ENCODE measurements around the gene MARCHF5. TPM values are rescaled to one million over a fixed set of nuclear protein-coding genes. Genes with fewer than 3 reads are reported as not detected.

The MARCHF5 gene
- total and polyA plus RNA-seq, 2 donors (not counting 3 experiments of a cell fraction or from before 2014, with no cell fraction given): 23.4 to 48.0 TPM

DNA sequence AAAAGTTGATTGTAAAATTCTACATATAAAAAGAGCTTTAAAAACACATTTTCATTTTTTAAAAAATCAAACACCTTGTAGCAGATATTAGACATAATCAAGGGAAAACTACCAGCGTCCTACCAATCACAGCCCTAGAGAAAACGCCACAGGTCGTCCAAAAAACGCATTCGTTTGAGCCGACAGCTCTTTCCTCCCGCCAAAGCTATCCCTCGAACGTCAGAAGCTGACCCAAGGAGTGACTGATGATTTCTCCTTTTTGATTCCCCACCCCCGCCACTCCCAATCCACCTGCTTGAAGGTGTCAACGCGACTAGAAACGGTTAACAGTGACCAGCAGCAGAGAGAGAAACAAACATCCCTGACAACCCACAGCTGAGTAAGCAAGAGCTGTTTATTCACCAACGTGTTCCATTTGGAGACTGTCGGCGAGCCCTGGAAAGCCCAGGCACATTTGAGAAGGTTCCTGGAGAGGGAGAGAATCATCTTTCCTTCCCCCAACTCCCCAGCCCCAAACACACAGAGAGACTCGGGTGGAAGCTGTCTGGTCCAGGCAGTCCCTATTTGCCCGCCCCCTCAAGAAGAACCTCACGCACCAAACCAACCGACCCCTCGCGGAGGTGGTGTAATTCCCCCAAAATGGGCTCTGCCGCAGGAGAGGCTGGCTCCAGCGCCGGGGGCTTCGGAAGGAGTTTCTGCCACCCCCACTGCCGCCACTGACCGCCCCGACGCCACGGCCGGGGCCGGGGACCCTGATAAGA is 711 bp upstream of the MARCHF5 start:
- TF ChIP-seq POLR2A (IDR thresholded peaks at IDR 0.05; ENCODE audit: low read depth, low read length): no peak
- Histone ChIP-seq H3K9ac (replicated peaks; ENCODE audit: extremely low read depth, insufficient read depth, low read length) (peak overlapping the region; percentile 87), H2AFZ (ENCODE audit: low read depth, low read length) (peak overlapping the region; percentile 51), H3K27ac (ENCODE audit: insufficient read depth, low read depth, low read length) (peak overlapping the region; percentile 87), H3K27me3 (ENCODE audit: control insufficient read depth in 2 of 2, insufficient read depth in 2 of 2, low read length in 2 of 2) (no peaks in the 10 kb centered on the region), H4K20me1 (replicated peaks; ENCODE audit: control insufficient read depth, extremely low read depth, insufficient read depth, low read length) (peaks cover 3% of the 10 kb centered on the region), H3K36me3 (ENCODE audit: control insufficient read depth in 2 of 2, extremely low read depth in 1 of 2, insufficient read depth in 2 of 2, low read length in 2 of 2) (peaks cover 0 to 1% of the 10 kb centered on the region in 2 experiments), H3K4me3 (replicated peaks in 1 of 3; ENCODE audit: insufficient read depth in 1 of 3, low read depth in 1 of 3, low read length in 3 of 3) (peak overlapping the region; percentile 66 to 99 (median 72)), H3K4me2 (ENCODE audit: insufficient read depth, low read length) (peak overlapping the region; percentile 84), H3K4me1 (ENCODE audit: control insufficient read depth, extremely low read depth, insufficient read depth, low read length) (peaks cover 15% of the 10 kb centered on the region), H3K79me2 (ENCODE audit: control insufficient read depth, insufficient read depth, low read length) (peaks cover 41% of the 10 kb centered on the region), H3K9me1 (replicated peaks; ENCODE audit: control insufficient read depth, extremely low read depth, insufficient read depth, low read length) (no peaks in the 10 kb centered on the region), H3K9me3 (replicated peaks; ENCODE audit: control insufficient read depth, insufficient read depth, low read length) (no peaks in the 10 kb centered on the region)
- FAIRE-seq: no peak
- ChIA-PET CTCF (interaction anchor here (0.7 to 3.7 kb wide), 19 partner anchors 8 to 532 kb away, joined by 3 to 87 read pairs (median 4); no protein-coding TSS in a partner anchor), POLR2A (interaction anchor here (0.6 to 1.3 kb wide), 3 partner anchors 18 to 145 kb away, joined by 3 to 5 read pairs (median 4); no protein-coding TSS in a partner anchor)
- peak; percentile 66 for DNase-seq (ENCODE audit: low read depth, low spot score)
- dilution Hi-C loops (cut with MboI; ENCODE audit: extremely low pct_ligation_motif_present, low sequenced_read_pairs): no loop called here
- intact Hi-C loops (cut with micrococcal nuclease): loop anchor here (1.0 to 5.0 kb wide), 3 partner anchors 47 to 143 kb away; no protein-coding TSS in a partner anchor
- TSS peak; percentile 37 for BruUV-seq (replicated peaks)

DNA sequence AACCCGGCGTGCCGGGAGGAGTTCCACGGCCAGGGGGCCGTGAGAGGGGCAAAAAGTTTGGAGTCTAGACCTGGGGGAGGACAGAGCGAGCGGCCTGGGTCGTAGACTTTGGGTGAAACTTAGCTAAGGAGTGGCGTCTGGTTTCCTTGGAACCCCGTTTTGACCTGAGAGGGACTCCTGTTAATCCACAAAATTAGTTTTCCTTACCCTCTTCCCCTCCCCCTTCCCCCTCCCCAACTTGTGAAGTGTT is 574 bp downstream of the MARCHF5 start:
- no peak for FAIRE-seq

More for the DNA sequence above, 574 bp downstream of the MARCHF5 start:
- H3K36me3 ChIP-seq (ENCODE audit: control insufficient read depth in 2 of 2, extremely low read depth in 1 of 2, insufficient read depth in 2 of 2, low read length in 2 of 2): peaks cover 0 to 1% of the 10 kb centered on the region in 2 experiments
- H3K9ac ChIP-seq (replicated peaks; ENCODE audit: extremely low read depth, insufficient read depth, low read length): peak overlapping the region; percentile 87
- dilution Hi-C loops (cut with MboI; ENCODE audit: extremely low pct_ligation_motif_present, low sequenced_read_pairs) (no loop called here), intact Hi-C loops (cut with micrococcal nuclease) (loop anchor here (1.0 to 5.0 kb wide), 6 partner anchors 51 to 283 kb away; partner anchors contain the start of gene IDE)
- BruUV-seq (replicated peaks): no TSS peak
- H3K27me3 ChIP-seq (ENCODE audit: control insufficient read depth in 2 of 2, insufficient read depth in 2 of 2, low read length in 2 of 2): no peaks in the 10 kb centered on the region
- peaks cover 4% of the 10 kb centered on the region for H4K20me1 ChIP-seq (replicated peaks; ENCODE audit: control insufficient read depth, extremely low read depth, insufficient read depth, low read length)
- peak overlapping the region; percentile 87 for H3K27ac ChIP-seq (ENCODE audit: insufficient read depth, low read depth, low read length)
- ChIA-PET POLR2A (interaction anchor here (1.2 to 1.3 kb wide), 2 partner anchors 43 to 80 kb away, joined by 3 to 5 read pairs; no protein-coding TSS in a partner anchor), CTCF (interaction anchor here (1.0 to 3.7 kb wide), 21 partner anchors 11 to 533 kb away, joined by 3 to 87 read pairs (median 5); no protein-coding TSS in a partner anchor)
- DNase-seq (ENCODE audit: low read depth, low spot score): no peak
- peak overlapping the region; percentile 2 for H2AFZ ChIP-seq (ENCODE audit: low read depth, low read length)
- peaks cover 15% of the 10 kb centered on the region for H3K4me1 ChIP-seq (ENCODE audit: control insufficient read depth, extremely low read depth, insufficient read depth, low read length)
- no peak for TF ChIP-seq MYC (IDR thresholded peaks at IDR 0.05; ENCODE audit: low read depth, low read length)
- TF ChIP-seq GATA2 (IDR thresholded peaks at IDR 0.05; ENCODE audit: insufficient read depth, insufficient read length, low read depth, low read length): no peak
- TF ChIP-seq, protein P1, sequence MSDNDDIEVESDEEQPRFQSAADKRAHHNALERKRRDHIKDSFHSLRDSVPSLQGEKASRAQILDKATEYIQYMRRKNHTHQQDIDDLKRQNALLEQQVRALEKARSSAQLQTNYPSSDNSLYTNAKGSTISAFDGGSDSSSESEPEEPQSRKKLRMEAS (IDR thresholded peaks at IDR 0.05; ENCODE audit: insufficient read depth, insufficient read length): no peak
- TF ChIP-seq POLR2AphosphoS5 (IDR thresholded peaks at IDR 0.05; ENCODE audit: insufficient read depth, low read depth, low read length): no peak
- TF ChIP-seq JUN (IDR thresholded peaks at IDR 0.05; ENCODE audit: borderline replicate concordance, insufficient read depth, insufficient read length, low read depth): no peak
- TF ChIP-seq FOS (IDR thresholded peaks at IDR 0.05; ENCODE audit: borderline replicate concordance, insufficient read depth, low read length): no peak
- no peak for TF ChIP-seq EZH2 (IDR thresholded peaks at IDR 0.05; ENCODE audit: borderline replicate concordance, low read depth, low read length, severe bottlenecking)
- TF ChIP-seq, protein P2, sequence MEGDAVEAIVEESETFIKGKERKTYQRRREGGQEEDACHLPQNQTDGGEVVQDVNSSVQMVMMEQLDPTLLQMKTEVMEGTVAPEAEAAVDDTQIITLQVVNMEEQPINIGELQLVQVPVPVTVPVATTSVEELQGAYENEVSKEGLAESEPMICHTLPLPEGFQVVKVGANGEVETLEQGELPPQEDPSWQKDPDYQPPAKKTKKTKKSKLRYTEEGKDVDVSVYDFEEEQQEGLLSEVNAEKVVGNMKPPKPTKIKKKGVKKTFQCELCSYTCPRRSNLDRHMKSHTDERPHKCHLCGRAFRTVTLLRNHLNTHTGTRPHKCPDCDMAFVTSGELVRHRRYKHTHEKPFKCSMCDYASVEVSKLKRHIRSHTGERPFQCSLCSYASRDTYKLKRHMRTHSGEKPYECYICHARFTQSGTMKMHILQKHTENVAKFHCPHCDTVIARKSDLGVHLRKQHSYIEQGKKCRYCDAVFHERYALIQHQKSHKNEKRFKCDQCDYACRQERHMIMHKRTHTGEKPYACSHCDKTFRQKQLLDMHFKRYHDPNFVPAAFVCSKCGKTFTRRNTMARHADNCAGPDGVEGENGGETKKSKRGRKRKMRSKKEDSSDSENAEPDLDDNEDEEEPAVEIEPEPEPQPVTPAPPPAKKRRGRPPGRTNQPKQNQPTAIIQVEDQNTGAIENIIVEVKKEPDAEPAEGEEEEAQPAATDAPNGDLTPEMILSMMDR (IDR thresholded peaks at IDR 0.05; ENCODE audit: extremely low read depth in 1 of 2, insufficient read depth in 1 of 2, low read depth in 1 of 2, low read length in 2 of 2): no peak
- no peak for TF ChIP-seq POLR2A (IDR thresholded peaks at IDR 0.05; ENCODE audit: low read depth, low read length)
- H3K4me2 ChIP-seq (ENCODE audit: insufficient read depth, low read length): peak overlapping the region; percentile 94
- H3K9me3 ChIP-seq (replicated peaks; ENCODE audit: control insufficient read depth, insufficient read depth, low read length): no peaks in the 10 kb centered on the region
- H3K4me3 ChIP-seq (replicated peaks in 1 of 3; ENCODE audit: insufficient read depth in 1 of 3, low read depth in 1 of 3, low read length in 3 of 3): peak overlapping the region; percentile 66 to 99 (median 79)
- H3K9me1 ChIP-seq (replicated peaks; ENCODE audit: control insufficient read depth, extremely low read depth, insufficient read depth, low read length): no peaks in the 10 kb centered on the region
- peaks cover 53% of the 10 kb centered on the region for H3K79me2 ChIP-seq (ENCODE audit: control insufficient read depth, insufficient read depth, low read length)

Measured in endothelial cell of umbilical vein (primary cell).